Smooth muscle cell (in vitro differentiated cells): ENCODE results near the gene SPPL2C. TPM values are rescaled to one million over a fixed set of nuclear protein-coding genes. Genes with fewer than 3 reads are reported as not detected.

Source experiments
- DNase-seq: peaks from one replicate; lab custom pipeline; 2025; ENCODE audit not compliant: unreplicated experiment; lab: John Stamatoyannopoulos, UW
- H2AFZ ChIP-seq: fragments of 200-600 bp; sonication (generic); 2 replicates; pipeline ENCODE4 v1.6.0; 2016; ENCODE audit warnings: antibody characterized with exemption, low read depth, mild to moderate bottlenecking
- H3F3A ChIP-seq: fragments of 200-600 bp; sonication (generic); 2 replicates; pipeline ENCODE4 v1.6.0; 2017; ENCODE audit warnings: antibody characterized with exemption, low read depth
- H3K27ac ChIP-seq: fragments of 200-600 bp; sonication (generic); 2 replicates; pipeline ENCODE4 v1.5.1; 2016; ENCODE audit warnings: low read depth, mild to moderate bottlenecking
- H3K27me3 ChIP-seq: fragments of 200-600 bp; sonication (generic); 2 replicates; pipeline ENCODE4 v1.6.1; 2016; ENCODE audit warnings: low read depth, mild to moderate bottlenecking
- H3K36me3 ChIP-seq: fragments of 200-600 bp; sonication (generic); 2 replicates; pipeline ENCODE4 v1.5.1; 2016; ENCODE audit warnings: low read depth
- H3K4me1 ChIP-seq: fragments of 200-600 bp; sonication (generic); 2 replicates; pipeline ENCODE4 v1.5.1; 2016; ENCODE audit warnings: low read depth
- H3K4me2 ChIP-seq: fragments of 200-600 bp; sonication (generic); 2 replicates; pipeline ENCODE4 v1.6.0; 2016; ENCODE audit warnings: mild to moderate bottlenecking
- H3K4me3 ChIP-seq: fragments of 200-600 bp; sonication (generic); 2 replicates; pipeline ENCODE4 v1.5.1; 2016; ENCODE audit warnings: mild to moderate bottlenecking
- H3K79me2 ChIP-seq: fragments of 200-600 bp; sonication (generic); 2 replicates; pipeline ENCODE4 v1.6.0; 2016; ENCODE audit warnings: low read depth, mild to moderate bottlenecking
- H3K9ac ChIP-seq: fragments of 200-600 bp; sonication (generic); 2 replicates; pipeline ENCODE4 v1.6.0; 2016; ENCODE audit warnings: low read depth
- H3K9me3 ChIP-seq: fragments of 200-600 bp; sonication (generic); replicated peaks from 2 replicates; pipeline ENCODE4 v1.5.1; 2016; ENCODE audit warnings: low read depth
- H4K20me1 ChIP-seq: fragments of 200-600 bp; sonication (generic); 2 replicates; pipeline ENCODE4 v1.6.0; 2016; ENCODE audit warnings: low read depth
- CTCF ChIP-seq: fragments of 200-600 bp; sonication (generic); IDR thresholded peaks from 2 replicates; pipeline ENCODE4 v1.5.1; 2017; ENCODE audit warnings: borderline replicate concordance, mild to moderate bottlenecking, antibody characterized with exemption; ENCODE audit not compliant: insufficient read depth, poor library complexity, severe bottlenecking
- WGBS: methylation state at CpG from one replicate; pipeline ENCODE4 v1.1.7; 2016; ENCODE audit warnings: low lambda C conversion rate; 5-methylcytosine and 5-hydroxymethylcytosine counted together
- polyA plus RNA-seq: library from polyadenylated mRNA; unstranded; fragments of >200 nt; fragmentation: Nextera tagmentation; extraction: Ambion mirVana; gene quantifications from 2 replicates; pipeline ENCODE4 v1.2.1, GENCODE V29; 2016
- total RNA-seq: library from RNA; depleted of rRNA; stranded (reverse); fragments of >200 nt; gene quantifications from 2 replicates; pipeline ENCODE4 v1.2.3, GENCODE V29; 2014

Gene SPPL2C
- total and polyA plus RNA-seq, 2 experiments from 2014 or later = not detected

- no peaks in the 10 kb centered on the region for H3K79me2 ChIP-seq
- TF ChIP-seq CTCF = no peak
- no peaks in the 10 kb centered on the region for H4K20me1 ChIP-seq
- no peaks in the 10 kb centered on the region for H3K9me3 ChIP-seq
- H3K4me1 ChIP-seq = no peaks in the 10 kb centered on the region
- no peak overlapping the region for H3K27ac ChIP-seq
- no peak overlapping the region for H3K4me3 ChIP-seq
- WGBS = no CpG with 5 or more reads among the region's 1 CpG
- peaks cover 7% of the 10 kb centered on the region for H3K27me3 ChIP-seq
- H2AFZ ChIP-seq = no peak overlapping the region
- no peak overlapping the region for H3K4me2 ChIP-seq
- H3K9ac ChIP-seq = no peak overlapping the region
- DNase-seq = no peak
- H3F3A ChIP-seq = no peaks in the 10 kb centered on the region
- no peaks in the 10 kb centered on the region for H3K36me3 ChIP-seq
Measured at GRCh38 chr17:45851873-45852272, 7.2 kb downstream of the SPPL2C start.

GRCh38 chr17:45852535-45853297 is 8.0 kb downstream of the SPPL2C start:
- H3F3A ChIP-seq = no peaks in the 10 kb centered on the region
- H3K9me3 ChIP-seq = no peaks in the 10 kb centered on the region
- no peak overlapping the region for H3K27ac ChIP-seq
- peaks cover 7% of the 10 kb centered on the region for H3K27me3 ChIP-seq
- peak; percentile 94 for TF ChIP-seq CTCF
- H3K36me3 ChIP-seq = no peaks in the 10 kb centered on the region
- DNase-seq = peak; percentile 13
- no peak overlapping the region for H3K9ac ChIP-seq
- no peaks in the 10 kb centered on the region for H3K79me2 ChIP-seq
- no peak overlapping the region for H3K4me3 ChIP-seq
- H3K4me2 ChIP-seq = no peak overlapping the region
- H4K20me1 ChIP-seq = no peaks in the 10 kb centered on the region
- H2AFZ ChIP-seq = no peak overlapping the region
- H3K4me1 ChIP-seq = no peaks in the 10 kb centered on the region
- 29% methylated on average over 12 of the region's 12 CpGs for WGBS

GRCh38 chr17:45854209-45854608 is 9.5 kb downstream of the SPPL2C start:
- H3K4me1 ChIP-seq = no peaks in the 10 kb centered on the region
- peaks cover 7% of the 10 kb centered on the region for H3K27me3 ChIP-seq
- H3K27ac ChIP-seq = no peak overlapping the region
- no peaks in the 10 kb centered on the region for H3K79me2 ChIP-seq
- H3K4me3 ChIP-seq = no peak overlapping the region
- no peaks in the 10 kb centered on the region for H3F3A ChIP-seq
- no peak overlapping the region for H3K9ac ChIP-seq
- no peaks in the 10 kb centered on the region for H3K9me3 ChIP-seq
- no peak for TF ChIP-seq CTCF
- 87% methylated on average over 9 of the region's 9 CpGs for WGBS
- H3K4me2 ChIP-seq = no peak overlapping the region
- no peaks in the 10 kb centered on the region for H4K20me1 ChIP-seq
- no peak overlapping the region for H2AFZ ChIP-seq
- no peaks in the 10 kb centered on the region for H3K36me3 ChIP-seq
- no peak for DNase-seq

DNA sequence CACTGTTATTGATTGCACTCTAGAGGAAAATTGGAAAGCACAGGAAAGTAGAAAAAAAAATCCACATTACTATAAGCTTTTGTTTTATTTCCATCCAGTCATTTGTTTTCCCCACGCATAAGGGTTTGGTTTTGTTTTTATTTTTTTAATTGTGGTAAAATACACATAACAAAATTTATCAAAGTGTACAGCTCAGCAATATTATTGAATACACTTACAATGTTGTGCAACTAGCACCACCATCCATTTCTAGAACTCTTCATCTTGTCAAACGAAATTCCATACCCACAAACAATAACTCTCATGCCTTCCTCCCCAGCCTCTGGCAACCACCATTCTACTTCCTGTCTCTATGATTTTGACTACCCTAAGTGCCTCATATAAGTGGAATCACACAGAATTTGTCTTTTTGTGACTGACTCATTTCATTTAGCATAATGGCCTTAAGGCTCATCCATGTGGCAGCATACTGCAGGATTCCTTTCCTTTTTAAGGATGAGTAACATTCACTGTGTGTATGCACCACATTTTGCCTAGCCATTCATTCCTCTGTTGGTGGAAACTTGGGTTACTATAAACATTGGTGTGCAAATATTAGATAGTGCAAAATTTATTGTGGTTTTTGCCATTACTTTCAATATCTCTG is 11.1 kb downstream of the SPPL2C start:
- Histone ChIP-seq H4K20me1 (no peaks in the 10 kb centered on the region), H3F3A (no peaks in the 10 kb centered on the region), H3K9me3 (no peaks in the 10 kb centered on the region), H3K27me3 (peaks cover 7% of the 10 kb centered on the region), H3K79me2 (no peaks in the 10 kb centered on the region), H2AFZ (no peak overlapping the region), H3K9ac (no peak overlapping the region), H3K4me1 (no peaks in the 10 kb centered on the region), H3K36me3 (no peaks in the 10 kb centered on the region), H3K27ac (no peak overlapping the region), H3K4me2 (no peak overlapping the region), H3K4me3 (no peak overlapping the region)
- 62% methylated on average over 2 of the region's 2 CpGs for WGBS
- DNase-seq = no peak
- TF ChIP-seq CTCF = no peak
